Endodermal cell (in vitro differentiated cells): ENCODE data around the gene DYNLT1. TPM values are rescaled to one million over a fixed set of nuclear protein-coding genes. Genes with fewer than 3 reads are reported as not detected.

Experiments used
- DNase-seq: peaks from one replicate; pipeline ENCODE4 v3.0.0-alpha.2; 2017
- H3K27ac ChIP-seq: 2 replicates; pipeline ENCODE4 v1.5.1; 2013; ENCODE audit warnings: mild to moderate bottlenecking, low read depth, low read length, moderate library complexity
- H3K27me3 ChIP-seq: 2 replicates; pipeline ENCODE4 v1.6.1; 2013; ENCODE audit warnings: mild to moderate bottlenecking, low read length, moderate library complexity; ENCODE audit not compliant: insufficient read depth, control insufficient read depth, poor library complexity, severe bottlenecking
- H3K36me3 ChIP-seq: 2 replicates; pipeline ENCODE4 v1.7.0; 2013; ENCODE audit warnings: mild to moderate bottlenecking, low read length, moderate library complexity; ENCODE audit not compliant: control insufficient read depth, insufficient read depth
- H3K4me1 ChIP-seq: one replicate; pipeline ENCODE4 v1.7.0; 2013; ENCODE audit warnings: low read length; ENCODE audit not compliant: control insufficient read depth, insufficient read depth
- H3K4me3 ChIP-seq: 2 replicates; pipeline ENCODE4 v1.5.1; 2013; ENCODE audit warnings: mild to moderate bottlenecking, low read length, moderate library complexity
- H3K9ac ChIP-seq: 2 replicates; pipeline ENCODE4 v1.6.1; 2013; ENCODE audit warnings: mild to moderate bottlenecking, low read length, moderate library complexity; ENCODE audit not compliant: poor library complexity, severe bottlenecking; ENCODE audit errors: extremely low read depth
- H3K9me3 ChIP-seq: 2 replicates; pipeline ENCODE4 v1.6.1; 2013; ENCODE audit warnings: mild to moderate bottlenecking, low read length, moderate library complexity; ENCODE audit not compliant: control insufficient read depth
- H3K27ac Mint-ChIP-seq: 2 replicates; pipeline ENCODE4 v1.8.0; 2020; ENCODE audit warnings: mixed read lengths
- H3K27me3 Mint-ChIP-seq: 2 replicates; pipeline ENCODE4 v1.8.0; 2021; ENCODE audit warnings: mild to moderate bottlenecking, mixed read lengths; ENCODE audit not compliant: insufficient read depth
- H3K36me3 Mint-ChIP-seq: 2 replicates; pipeline ENCODE4 v1.8.0; 2020; ENCODE audit warnings: low read depth, mixed read lengths
- H3K4me1 Mint-ChIP-seq: 2 replicates; pipeline ENCODE4 v1.8.0; 2020; ENCODE audit warnings: mixed read lengths
- H3K4me3 Mint-ChIP-seq: 2 replicates; pipeline ENCODE4 v1.8.0; 2020; ENCODE audit warnings: mild to moderate bottlenecking, moderate library complexity, mixed read lengths
- H3K9me3 Mint-ChIP-seq: 2 replicates; pipeline ENCODE4 v1.8.0; 2020; ENCODE audit warnings: mild to moderate bottlenecking, mixed read lengths
- WGBS, 2 experiments: methylation state at CpG; one replicate each; pipeline versions ENCODE4 v1.1.5 to v1.1.7; 2013; ENCODE audit warnings: missing lambda C conversion rate in 2 of 2, mixed read lengths in 1 of 2; ENCODE audit not compliant: insufficient coverage in 1 of 2, insufficient read length in 1 of 2; 5-methylcytosine and 5-hydroxymethylcytosine counted together
- total RNA-seq, 2 donors: library from RNA; stranded (reverse); fragmentation: NEBNext Ultra II Directional in 1 of 2; extraction: Animal tissue kit (Norgen Biotek cat#: 25700) in 1 of 2; gene quantifications; 2 replicates in 1 of 2; 3 replicates in 1 of 2; pipeline ENCODE4 v1.2.1, GENCODE V29; 2021
- TF ChIP-seq, protein P1 (sequence below): fragments of 200-600 bp; sonication (generic); conservative IDR thresholded peaks from 2 replicates; pipeline ENCODE4 v1.5.0; 2021; ENCODE audit warnings: antibody characterized with exemption, mild to moderate bottlenecking

Gene DYNLT1
- total RNA-seq, 2 donors from 2014 or later, result 112 to 148 TPM

DNA sequence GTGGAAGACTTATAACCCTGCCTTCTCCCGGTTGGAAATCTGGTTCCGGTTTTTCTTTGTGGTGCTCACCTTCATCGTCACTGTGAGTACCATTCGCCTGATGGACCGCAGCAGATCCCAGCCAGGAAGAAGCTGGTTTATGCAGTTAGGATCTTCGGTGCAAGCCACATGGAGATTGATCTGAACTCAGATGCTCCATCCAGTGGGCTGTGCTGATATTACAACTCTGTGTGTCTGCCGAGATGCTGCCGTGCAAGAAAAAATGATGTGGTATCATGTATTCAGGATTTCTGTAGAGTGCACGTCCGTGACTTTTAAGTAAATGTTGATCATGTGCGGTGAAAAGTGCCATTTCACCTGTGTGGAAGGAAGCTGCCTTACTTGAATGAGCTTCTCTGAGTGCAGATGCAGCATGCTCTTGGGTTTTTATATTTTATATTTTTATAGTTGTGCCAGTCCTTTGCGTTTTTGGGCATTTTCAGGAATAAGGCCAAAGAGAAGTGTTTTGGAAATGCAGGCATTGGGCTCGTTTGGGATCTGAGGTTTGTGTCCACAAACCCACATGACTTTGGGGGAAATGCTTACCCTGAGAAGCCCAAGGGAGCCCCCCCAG lies 39.2 kb downstream of the DYNLT1 start:
- H3K9ac ChIP-seq, result no peak overlapping the region
- Mint-ChIP-seq H3K27me3 (no peaks in the 10 kb centered on the region), H3K9me3 (no peaks in the 10 kb centered on the region), H3K36me3 (peaks cover 48% of the 10 kb centered on the region), H3K4me1 (no peaks in the 10 kb centered on the region), H3K27ac (no peak overlapping the region), H3K4me3 (no peak overlapping the region)
- peak; percentile 93 for DNase-seq
- H3K36me3 ChIP-seq, result peaks cover 59% of the 10 kb centered on the region
- no peak overlapping the region for H3K4me3 ChIP-seq
- TF ChIP-seq, protein P1, sequence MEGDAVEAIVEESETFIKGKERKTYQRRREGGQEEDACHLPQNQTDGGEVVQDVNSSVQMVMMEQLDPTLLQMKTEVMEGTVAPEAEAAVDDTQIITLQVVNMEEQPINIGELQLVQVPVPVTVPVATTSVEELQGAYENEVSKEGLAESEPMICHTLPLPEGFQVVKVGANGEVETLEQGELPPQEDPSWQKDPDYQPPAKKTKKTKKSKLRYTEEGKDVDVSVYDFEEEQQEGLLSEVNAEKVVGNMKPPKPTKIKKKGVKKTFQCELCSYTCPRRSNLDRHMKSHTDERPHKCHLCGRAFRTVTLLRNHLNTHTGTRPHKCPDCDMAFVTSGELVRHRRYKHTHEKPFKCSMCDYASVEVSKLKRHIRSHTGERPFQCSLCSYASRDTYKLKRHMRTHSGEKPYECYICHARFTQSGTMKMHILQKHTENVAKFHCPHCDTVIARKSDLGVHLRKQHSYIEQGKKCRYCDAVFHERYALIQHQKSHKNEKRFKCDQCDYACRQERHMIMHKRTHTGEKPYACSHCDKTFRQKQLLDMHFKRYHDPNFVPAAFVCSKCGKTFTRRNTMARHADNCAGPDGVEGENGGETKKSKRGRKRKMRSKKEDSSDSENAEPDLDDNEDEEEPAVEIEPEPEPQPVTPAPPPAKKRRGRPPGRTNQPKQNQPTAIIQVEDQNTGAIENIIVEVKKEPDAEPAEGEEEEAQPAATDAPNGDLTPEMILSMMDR, result peak; percentile 82
- 79 to 82% methylated on average over 10 to 13 of the region's 13 CpGs for WGBS, 2 experiments
- H3K4me1 ChIP-seq, result peaks cover 7% of the 10 kb centered on the region
- no peaks in the 10 kb centered on the region for H3K9me3 ChIP-seq
- no peak overlapping the region for H3K27ac ChIP-seq
- no peaks in the 10 kb centered on the region for H3K27me3 ChIP-seq

DNA sequence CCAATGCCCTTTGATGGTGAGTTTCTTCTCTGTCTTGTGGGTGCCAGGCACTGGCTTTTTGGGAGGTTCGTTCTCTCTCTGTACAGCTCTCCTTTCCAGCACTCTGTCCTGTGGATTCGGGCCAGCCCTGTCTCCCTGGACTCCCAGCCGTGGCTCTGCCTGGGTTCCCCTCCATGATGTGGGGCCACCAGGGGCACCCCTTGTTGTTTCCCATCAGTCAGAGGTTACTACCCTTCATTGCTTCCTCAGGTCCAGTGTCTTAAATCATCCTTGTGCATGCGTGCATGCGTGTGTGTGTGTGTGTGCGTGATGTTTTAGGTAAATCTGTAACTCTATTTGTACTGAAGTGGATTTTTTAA lies 40.5 kb downstream of the DYNLT1 start:
- Mint-ChIP-seq H3K36me3 (peaks cover 44% of the 10 kb centered on the region), H3K4me1 (no peaks in the 10 kb centered on the region), H3K4me3 (no peak overlapping the region), H3K27ac (peak overlapping the region; percentile 9), H3K9me3 (no peaks in the 10 kb centered on the region), H3K27me3 (no peaks in the 10 kb centered on the region)
- peaks cover 48% of the 10 kb centered on the region for H3K36me3 ChIP-seq
- TF ChIP-seq, protein P1, result no peak
- no peak overlapping the region for H3K9ac ChIP-seq
- H3K9me3 ChIP-seq, result no peaks in the 10 kb centered on the region
- 93 to 99% methylated on average over 6 of the region's 6 CpGs for WGBS, 2 experiments
- H3K27ac ChIP-seq, result no peak overlapping the region
- DNase-seq, result no peak
- H3K4me3 ChIP-seq, result no peak overlapping the region
- H3K27me3 ChIP-seq, result no peaks in the 10 kb centered on the region
- H3K4me1 ChIP-seq, result no peaks in the 10 kb centered on the region

GRCh38 chr6:158603261-158604047 lies 41.1 kb downstream of the DYNLT1 start:
- 90 to 91% methylated on average over 11 to 15 of the region's 15 CpGs for WGBS, 2 experiments
- Mint-ChIP-seq H3K36me3 (peaks cover 41% of the 10 kb centered on the region), H3K4me1 (no peaks in the 10 kb centered on the region), H3K9me3 (no peaks in the 10 kb centered on the region), H3K27ac (no peak overlapping the region), H3K4me3 (no peak overlapping the region), H3K27me3 (no peaks in the 10 kb centered on the region)
- Histone ChIP-seq H3K9ac (no peak overlapping the region), H3K36me3 (peaks cover 44% of the 10 kb centered on the region), H3K9me3 (no peaks in the 10 kb centered on the region), H3K4me3 (no peak overlapping the region), H3K4me1 (no peaks in the 10 kb centered on the region), H3K27ac (no peak overlapping the region), H3K27me3 (no peaks in the 10 kb centered on the region)
- TF ChIP-seq, protein P1, result no peak
- DNase-seq, result no peak
